Kidney (tissue), 14 donors: ENCODE results near the gene SUSD4. TPM values are rescaled to one million over a fixed set of nuclear protein-coding genes. Genes with fewer than 3 reads are reported as not detected.

ENCODE experiments used
- DNase-seq, 5 donors: peaks; one replicate each; pipeline ENCODE4 v3.0.0-alpha.2; 2013 to 2020
- FAIRE-seq: peaks from 2 replicates; lab custom pipeline; 2012; peaks lifted over from hg19 to GRCh38; lab: Jason Lieb, UNC
- H3K27ac ChIP-seq, 2 donors: one replicate each; pipeline ENCODE4 v1.7.0; 2013; ENCODE audit warnings: low read depth in 2 of 2, low read length in 2 of 2, inconsistent platforms in 1 of 2
- H3K27me3 ChIP-seq: one replicate; pipeline ENCODE4 v1.7.1; 2013; ENCODE audit warnings: low read length, inconsistent platforms; ENCODE audit not compliant: control insufficient read depth, insufficient read depth
- H3K36me3 ChIP-seq, 3 donors: one replicate each; pipeline versions ENCODE4 v1.7.0 to v1.7.1; 2013; ENCODE audit warnings: low read length in 3 of 3, control low read depth in 1 of 3, inconsistent platforms in 1 of 3; ENCODE audit not compliant: insufficient read depth in 3 of 3, control insufficient read depth in 2 of 3
- H3K4me1 ChIP-seq, 3 donors: one replicate each; pipeline versions ENCODE4 v1.7.0 to v1.7.1; 2013; ENCODE audit warnings: low read length in 3 of 3, inconsistent platforms in 1 of 3, low read depth in 1 of 3; ENCODE audit not compliant: control insufficient read depth in 2 of 3, insufficient read depth in 2 of 3
- H3K4me3 ChIP-seq, 3 donors: one replicate each; pipeline versions ENCODE4 v1.7.0 to v1.8.1; 2013; ENCODE audit warnings: low read length in 3 of 3, control low read depth in 1 of 3, inconsistent platforms in 1 of 3
- H3K9ac ChIP-seq, 3 donors: one replicate each; pipeline versions ENCODE4 v1.7.0 to v1.7.1; 2013; ENCODE audit warnings: low read length in 3 of 3, control low read depth in 1 of 3, inconsistent platforms in 1 of 3
- H3K9me3 ChIP-seq, 3 donors: one replicate each; pipeline versions ENCODE4 v1.7.0 to v1.7.1; 2013; ENCODE audit warnings: low read length in 3 of 3, control low read depth in 1 of 3, inconsistent platforms in 1 of 3; ENCODE audit not compliant: control insufficient read depth in 2 of 3, insufficient read depth in 1 of 3
- CTCF ChIP-seq: IDR thresholded peaks from 3 replicates; pipeline ENCODE4 v1.5.1; 2012; ENCODE audit warnings: mild to moderate bottlenecking, moderate library complexity, borderline replicate concordance; ENCODE audit not compliant: insufficient read depth; ENCODE audit errors: extremely low read depth
- intact Hi-C: fragments of 100-400 bp; cut with DNase I; formaldehyde crosslinking; loops from one replicate; pipeline ENCODE4 v1.11.1; 2022
- polyA plus RNA-seq: library from polyadenylated mRNA; stranded (reverse); fragments of 350-450 nt; fragmentation: Illumina TruSeq; extraction: RNeasy Lipid Tissue Mini Kit (QIAGEN cat#74804); gene quantifications from one replicate; pipeline ENCODE4 v1.2.3, GENCODE V29; 2014; ENCODE audit warnings: low read depth, low replicate concordance; ENCODE audit not compliant: insufficient read depth
- total RNA-seq: library from RNA; stranded (reverse); fragmentation: NEBNext Ultra II Directional; extraction: Animal tissue kit (Norgen Biotek cat#: 25700); gene quantifications from one replicate; pipeline ENCODE4 v1.2.1, GENCODE V29; 2021
- donor health status: control.
- donor health status: control.
- donor health status: control.
- donor health status: control.
- donor health status: control.
- donor health status: DM: yes; HTN: yes; CAD: no.
- donor health status: Normal renal cell carcinoma (clear cell type).

Gene SUSD4
- total and polyA plus RNA-seq, 2 donors from 2014 or later: 14.0 to 23.7 TPM

GRCh38 chr1:223224465-223224864 lies 139.5 kb downstream of the SUSD4 start:
- Histone ChIP-seq H3K27me3 (no peaks in the 10 kb centered on the region), H3K4me1 (no peaks in the 10 kb centered on the region), H3K27ac (no peak overlapping the region), H3K9ac (no peak overlapping the region), H3K9me3 (peaks cover 0 to 1% (median 0%) of the 10 kb centered on the region in 3 donors), H3K4me3 (no peak overlapping the region), H3K36me3 (no peaks in the 10 kb centered on the region)
- intact Hi-C loops: no loop called here
- FAIRE-seq (no peak), DNase-seq (no peak)
- no peak for TF ChIP-seq CTCF

- no peak overlapping the region for H3K4me3 ChIP-seq
- intact Hi-C loops: no loop called here
- no peak for DNase-seq
- H3K27ac ChIP-seq: no peak overlapping the region
- no peaks in the 10 kb centered on the region for H3K36me3 ChIP-seq
- H3K27me3 ChIP-seq: no peaks in the 10 kb centered on the region
- H3K9ac ChIP-seq: no peak overlapping the region
- peaks cover 0 to 11% (median 0%) of the 10 kb centered on the region in 3 donors for H3K9me3 ChIP-seq
- no peak for TF ChIP-seq CTCF
- FAIRE-seq: no peak
- no peaks in the 10 kb centered on the region for H3K4me1 ChIP-seq
Observed at GRCh38 chr1:223223091-223223995, 140.6 kb downstream of the SUSD4 start.

GRCh38 chr1:223222377-223222776 lies 141.6 kb downstream of the SUSD4 start:
- Histone ChIP-seq H3K9ac (no peak overlapping the region), H3K27me3 (no peaks in the 10 kb centered on the region), H3K27ac (no peak overlapping the region), H3K36me3 (no peaks in the 10 kb centered on the region), H3K9me3 (peaks cover 0 to 11% (median 0%) of the 10 kb centered on the region in 3 donors), H3K4me3 (no peak overlapping the region), H3K4me1 (no peaks in the 10 kb centered on the region)
- intact Hi-C loops: no loop called here
- TF ChIP-seq CTCF: no peak
- DNase-seq: no peak
- FAIRE-seq: no peak
